Peyer's patch (tissue), 4 donors: ENCODE results near the gene THPO. TPM values are rescaled to one million over a fixed set of nuclear protein-coding genes. Genes with fewer than 3 reads are reported as not detected.

Experiments
- DNase-seq, 3 donors: peaks; one replicate each; pipeline ENCODE4 v3.0.0-alpha.2; 2017 to 2019
- H3K27ac ChIP-seq, 4 donors: fragments of 200-600 bp; sonication (generic); one replicate each; pipeline ENCODE4 v1.5.1; 2016 to 2019
- H3K27me3 ChIP-seq, 2 donors: fragments of 200-600 bp; sonication (generic); one replicate each; pipeline ENCODE4 v1.5.1; 2019
- H3K36me3 ChIP-seq, 3 donors: fragments of 200-600 bp; sonication (generic); one replicate each; pipeline ENCODE4 v1.5.1; 2016 to 2019
- H3K4me1 ChIP-seq, 4 donors: fragments of 200-600 bp; sonication (generic); one replicate each; pipeline ENCODE4 v1.5.1; 2016 to 2019
- H3K4me3 ChIP-seq, 4 donors: fragments of 200-600 bp; sonication (generic); 1 replicate in 3 of 4; 2 replicates in 1 of 4; pipeline ENCODE4 v1.5.1; 2016 to 2019; ENCODE audit warnings: mild to moderate bottlenecking in 1 of 4
- H3K9me3 ChIP-seq, 4 donors: fragments of 200-600 bp; sonication (generic); one replicate each; pipeline ENCODE4 v1.5.1; 2016 to 2019; ENCODE audit warnings: mild to moderate bottlenecking in 1 of 4
- POLR2A ChIP-seq, 2 donors: fragments of 450-650 bp; IDR thresholded peaks; one replicate each; pipeline ENCODE4 v1.5.1; 2017; ENCODE audit warnings: antibody characterized with exemption in 2 of 2, mild to moderate bottlenecking in 2 of 2, moderate library complexity in 2 of 2
- total RNA-seq, 4 donors: library from RNA; depleted of rRNA; stranded (reverse); fragments of >200 nt; gene quantifications; one replicate each; pipeline ENCODE4 v1.1.0, GENCODE V29; 2016
- TF ChIP-seq, protein P1 (sequence below), 6 experiments: fragments of 450-650 bp in 4 of 6; fragments of 200-600 bp in 2 of 6; sonication (generic) in 1 of 6; IDR thresholded peaks; one replicate each; pipeline ENCODE4 v1.5.1; 2017 to 2019; ENCODE audit warnings: antibody characterized with exemption in 6 of 6, mild to moderate bottlenecking in 3 of 6, moderate library complexity in 1 of 6

The THPO gene
- total RNA-seq, 4 donors from 2014 or later: 0.54 to 2.5 TPM; not detected in 2

DNA sequence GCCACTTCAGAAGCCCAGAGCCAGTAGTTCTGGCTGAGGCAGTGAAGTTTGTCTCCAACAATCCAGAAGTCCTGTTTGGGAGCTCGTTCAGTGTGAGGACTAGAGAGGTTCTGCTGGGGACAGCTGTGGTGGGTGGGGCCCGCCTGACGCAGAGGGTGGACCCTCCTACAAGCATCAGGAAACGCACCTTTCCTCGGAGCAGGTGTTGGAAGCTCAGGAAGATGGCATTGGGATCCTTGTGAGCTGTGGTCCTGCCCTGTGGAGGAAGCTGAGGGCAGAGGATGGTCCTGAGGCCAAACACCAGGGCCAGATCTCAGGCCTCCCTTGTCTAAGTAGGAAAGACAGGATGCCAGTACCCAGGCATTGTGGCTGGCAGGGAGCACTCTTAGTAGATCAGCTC is 5.1 kb downstream of the THPO start:
- TF ChIP-seq POLR2A (IDR thresholded peaks at IDR 0.05): no peak
- TF ChIP-seq, protein P1, sequence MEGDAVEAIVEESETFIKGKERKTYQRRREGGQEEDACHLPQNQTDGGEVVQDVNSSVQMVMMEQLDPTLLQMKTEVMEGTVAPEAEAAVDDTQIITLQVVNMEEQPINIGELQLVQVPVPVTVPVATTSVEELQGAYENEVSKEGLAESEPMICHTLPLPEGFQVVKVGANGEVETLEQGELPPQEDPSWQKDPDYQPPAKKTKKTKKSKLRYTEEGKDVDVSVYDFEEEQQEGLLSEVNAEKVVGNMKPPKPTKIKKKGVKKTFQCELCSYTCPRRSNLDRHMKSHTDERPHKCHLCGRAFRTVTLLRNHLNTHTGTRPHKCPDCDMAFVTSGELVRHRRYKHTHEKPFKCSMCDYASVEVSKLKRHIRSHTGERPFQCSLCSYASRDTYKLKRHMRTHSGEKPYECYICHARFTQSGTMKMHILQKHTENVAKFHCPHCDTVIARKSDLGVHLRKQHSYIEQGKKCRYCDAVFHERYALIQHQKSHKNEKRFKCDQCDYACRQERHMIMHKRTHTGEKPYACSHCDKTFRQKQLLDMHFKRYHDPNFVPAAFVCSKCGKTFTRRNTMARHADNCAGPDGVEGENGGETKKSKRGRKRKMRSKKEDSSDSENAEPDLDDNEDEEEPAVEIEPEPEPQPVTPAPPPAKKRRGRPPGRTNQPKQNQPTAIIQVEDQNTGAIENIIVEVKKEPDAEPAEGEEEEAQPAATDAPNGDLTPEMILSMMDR (IDR thresholded peaks at IDR 0.05): no peak
- H3K9me3 ChIP-seq: no peaks in the 10 kb centered on the region
- H3K27me3 ChIP-seq: no peaks in the 10 kb centered on the region
- no peak for DNase-seq
- H3K4me1 ChIP-seq: peaks cover 0 to 5% (median 0%) of the 10 kb centered on the region in 4 donors
- peaks cover 0 to 15% (median 0%) of the 10 kb centered on the region in 3 donors for H3K36me3 ChIP-seq
- no peak overlapping the region for H3K4me3 ChIP-seq
- H3K27ac ChIP-seq: no peak overlapping the region

DNA sequence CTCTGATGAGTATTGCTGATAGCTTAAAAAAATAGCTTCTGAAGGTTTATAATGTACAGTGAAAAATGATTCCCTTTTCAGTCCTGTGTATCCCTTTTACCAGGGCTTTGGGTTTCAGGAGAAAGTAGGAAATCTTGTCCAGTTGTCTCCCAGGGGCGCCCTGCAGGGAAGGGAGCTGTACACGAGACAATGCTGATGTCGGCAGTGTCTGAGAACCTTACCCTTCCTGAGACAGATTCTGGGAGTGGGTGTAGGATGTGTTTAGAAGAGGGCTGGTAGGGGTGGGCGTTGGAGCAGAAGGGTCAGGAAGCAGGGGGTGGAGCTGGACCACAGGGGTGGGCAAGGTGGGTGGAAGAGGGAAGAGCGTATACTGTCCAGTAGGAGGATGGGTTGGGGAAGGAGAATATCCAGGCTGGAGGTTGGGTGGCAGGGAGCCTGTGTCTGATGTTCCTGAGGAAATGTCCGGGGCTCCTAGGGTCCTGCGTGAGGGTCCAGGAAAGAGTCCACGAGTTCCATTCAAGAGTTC is 5.6 kb downstream of the THPO start:
- H3K9me3 ChIP-seq: no peaks in the 10 kb centered on the region
- H3K4me3 ChIP-seq: no peak overlapping the region
- no peak overlapping the region for H3K27ac ChIP-seq
- TF ChIP-seq POLR2A (IDR thresholded peaks at IDR 0.05): no peak
- TF ChIP-seq, protein P1 (IDR thresholded peaks at IDR 0.05): no peak
- H3K27me3 ChIP-seq: no peaks in the 10 kb centered on the region
- peaks cover 0 to 19% (median 0%) of the 10 kb centered on the region in 3 donors for H3K36me3 ChIP-seq
- peaks cover 0 to 5% (median 0%) of the 10 kb centered on the region in 4 donors for H3K4me1 ChIP-seq
- no peak for DNase-seq

DNA sequence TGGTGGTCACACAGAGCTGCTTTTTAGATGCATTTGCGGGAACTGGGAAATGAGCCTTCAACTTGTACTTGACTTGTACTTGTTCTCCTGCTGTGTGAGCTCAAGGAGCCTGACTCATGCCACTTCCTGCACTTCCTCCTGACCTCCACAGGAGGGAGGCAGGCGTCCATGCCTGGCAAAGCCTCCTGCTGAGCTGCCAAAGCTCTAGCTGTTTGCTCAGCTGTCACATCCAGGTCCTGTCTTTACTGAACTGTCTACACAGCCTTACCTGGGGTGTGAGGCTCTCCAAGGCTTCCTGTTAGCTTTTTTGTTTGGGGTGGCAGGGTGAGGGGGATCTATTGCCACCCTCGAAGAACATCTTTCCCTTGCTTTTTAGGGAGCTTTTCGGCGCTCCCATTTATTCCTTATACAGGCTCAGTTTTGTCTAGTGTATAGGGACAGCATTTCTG is 6.4 kb downstream of the THPO start:
- Histone ChIP-seq H3K36me3 (peaks cover 0 to 22% (median 0%) of the 10 kb centered on the region in 3 donors), H3K27ac (no peak overlapping the region), H3K27me3 (no peaks in the 10 kb centered on the region), H3K4me3 (no peak overlapping the region), H3K9me3 (no peaks in the 10 kb centered on the region), H3K4me1 (peaks cover 0 to 5% (median 0%) of the 10 kb centered on the region in 4 donors)
- DNase-seq: peak; percentile 34 to 86 (median 78)
- TF ChIP-seq, protein P1 (IDR thresholded peaks at IDR 0.05): peak; percentile 41 to 96 (median 88)
- no peak for TF ChIP-seq POLR2A (IDR thresholded peaks at IDR 0.05)

DNA sequence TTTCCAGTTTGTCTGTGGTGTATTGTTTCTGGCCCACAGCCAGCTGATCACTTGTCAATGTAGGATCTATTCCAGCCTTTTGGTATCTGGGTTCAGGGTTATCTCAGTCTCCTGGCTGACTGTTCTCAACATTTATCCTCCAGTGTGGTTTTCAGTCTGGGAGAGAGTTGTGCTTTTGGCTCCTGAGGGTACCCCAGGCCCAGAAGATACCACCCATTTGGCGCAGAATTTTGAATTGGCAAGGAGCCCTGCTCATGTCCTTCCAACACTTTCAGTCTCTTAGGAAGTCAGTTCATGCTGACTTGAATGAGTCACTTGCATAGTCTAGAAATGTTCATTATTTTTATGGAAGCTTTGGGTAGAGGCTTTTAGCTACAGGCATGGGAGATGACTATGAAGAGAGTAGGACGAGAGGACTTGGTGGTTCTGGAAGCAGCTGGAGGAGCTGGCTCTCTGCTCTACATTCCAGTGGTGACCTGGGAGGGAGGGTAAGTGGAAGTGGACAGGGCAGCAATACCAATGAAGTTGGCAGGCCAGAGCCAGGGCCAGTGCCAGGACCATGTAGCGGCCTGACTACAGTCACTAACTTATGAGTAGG is 9.3 kb downstream of the THPO start:
- peaks cover 0 to 31% (median 0%) of the 10 kb centered on the region in 3 donors for H3K36me3 ChIP-seq
- H3K27me3 ChIP-seq: no peaks in the 10 kb centered on the region
- no peaks in the 10 kb centered on the region for H3K9me3 ChIP-seq
- TF ChIP-seq, protein P1 (IDR thresholded peaks at IDR 0.05): no peak
- TF ChIP-seq POLR2A (IDR thresholded peaks at IDR 0.05): no peak
- H3K4me3 ChIP-seq: no peak overlapping the region
- no peak for DNase-seq
- H3K27ac ChIP-seq: no peak overlapping the region
- peaks cover 0 to 20% (median 0%) of the 10 kb centered on the region in 4 donors for H3K4me1 ChIP-seq

DNA sequence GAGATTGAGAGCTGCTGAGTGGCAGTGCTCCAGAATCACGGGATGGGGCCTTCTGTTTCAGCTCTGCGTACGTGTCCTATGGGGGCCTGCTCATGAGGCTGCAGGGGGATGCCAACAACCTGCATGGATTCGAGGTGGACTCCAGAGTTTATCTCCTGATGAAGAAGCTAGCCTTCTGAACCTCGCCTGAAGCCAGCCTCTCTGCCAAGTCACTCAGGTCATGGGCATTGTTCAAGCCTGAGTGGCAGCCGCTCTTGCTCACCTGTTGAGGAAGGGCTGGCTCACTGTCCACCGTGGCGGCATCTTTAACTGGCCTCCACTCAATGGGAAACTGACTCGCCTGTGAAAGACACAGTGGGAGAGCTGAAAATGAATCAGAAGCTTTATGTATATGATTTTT is 9.9 kb downstream of the THPO start:
- H3K9me3 ChIP-seq: no peaks in the 10 kb centered on the region

More for the DNA sequence above, 9.9 kb downstream of the THPO start:
- Histone ChIP-seq H3K27me3 (no peaks in the 10 kb centered on the region), H3K4me1 (peaks cover 0 to 20% (median 0%) of the 10 kb centered on the region in 4 donors), H3K36me3 (peaks cover 0 to 31% (median 0%) of the 10 kb centered on the region in 3 donors), H3K4me3 (no peak overlapping the region), H3K27ac (no peak overlapping the region)
- DNase-seq: no peak
- TF ChIP-seq, protein P1 (IDR thresholded peaks at IDR 0.05): no peak
- no peak for TF ChIP-seq POLR2A (IDR thresholded peaks at IDR 0.05)
